Endothelial cell of umbilical vein (primary cell): ENCODE measurements around the gene ACOT11. TPM values are rescaled to one million over a fixed set of nuclear protein-coding genes. Genes with fewer than 3 reads are reported as not detected.

Source experiments
- BruUV-seq: library from RNA; stranded (reverse); fragments of 400-500 nt; replicated peaks from 2 replicates; lab custom pipeline; 2021; lab: Mats Ljungman, UMichigan
- CTCF ChIA-PET: fragments of 300-600, 350-600 bp; sonication (Branson Sonifier 250); formaldehyde crosslinking; loops from one replicate; lab custom pipeline; 2021; ENCODE audit warnings: antibody characterized with exemption, inconsistent platforms; lab: Charles Lee
- POLR2A ChIA-PET: fragments of 300-600, 350-600 bp; sonication (Branson Sonifier 250); formaldehyde crosslinking; loops from one replicate; lab custom pipeline; 2021; ENCODE audit warnings: antibody characterized with exemption, inconsistent platforms; lab: Charles Lee
- DNase-seq: peaks from one replicate; pipeline ENCODE4 v3.0.0-alpha.2; 2011; ENCODE audit warnings: low read depth, low spot score
- FAIRE-seq: peaks from 2 replicates; lab custom pipeline; 2011; peaks lifted over from hg19 to GRCh38; lab: Jason Lieb, UNC
- H2AFZ ChIP-seq: 2 replicates; pipeline ENCODE4 v1.6.0; 2012; ENCODE audit warnings: low read depth, low read length, control low read depth, inconsistent platforms
- H3K27ac ChIP-seq: 2 replicates; pipeline ENCODE4 v1.5.1; 2011; ENCODE audit warnings: low read depth, mild to moderate bottlenecking, control low read depth, low read length, moderate library complexity; ENCODE audit not compliant: insufficient read depth
- H3K27me3 ChIP-seq, 2 experiments: 2 replicates each; pipeline versions ENCODE4 v1.6.0 to v1.6.1; 2011; ENCODE audit warnings: low read length in 2 of 2, mixed read lengths in 1 of 2; ENCODE audit not compliant: control insufficient read depth in 2 of 2, insufficient read depth in 2 of 2
- H3K36me3 ChIP-seq, 2 experiments: 2 replicates in 1 of 2; 3 replicates in 1 of 2; pipeline ENCODE4 v1.5.1; 2011; ENCODE audit warnings: low read length in 2 of 2, mild to moderate bottlenecking in 1 of 2, moderate library complexity in 1 of 2; ENCODE audit not compliant: control insufficient read depth in 2 of 2, insufficient read depth in 2 of 2; ENCODE audit errors: extremely low read depth in 1 of 2
- H3K4me1 ChIP-seq: 3 replicates; pipeline ENCODE4 v1.5.1; 2011; ENCODE audit warnings: mild to moderate bottlenecking, low read length; ENCODE audit not compliant: control insufficient read depth, insufficient read depth; ENCODE audit errors: extremely low read depth
- H3K4me2 ChIP-seq: 2 replicates; pipeline ENCODE4 v1.6.1; 2011; ENCODE audit warnings: low read length, control low read depth, mixed read lengths; ENCODE audit not compliant: insufficient read depth
- H3K4me3 ChIP-seq, 3 experiments: fragments of 200-600 bp in 1 of 3; sonication (generic), shearing (Covaris generic) in 1 of 3; replicated peaks in 1 of 3; 2 replicates each; pipeline ENCODE4 v1.5.1; 2011 to 2016; ENCODE audit warnings: control low read depth in 3 of 3, low read length in 3 of 3, mild to moderate bottlenecking in 2 of 3, inconsistent platforms in 1 of 3, low read depth in 1 of 3, moderate library complexity in 1 of 3; ENCODE audit not compliant: insufficient read depth in 1 of 3
- H3K79me2 ChIP-seq: 2 replicates; pipeline ENCODE4 v1.6.0; 2012; ENCODE audit warnings: low read length, inconsistent platforms; ENCODE audit not compliant: control insufficient read depth, insufficient read depth
- H3K9ac ChIP-seq: replicated peaks from 2 replicates; pipeline ENCODE3; 2011; ENCODE audit warnings: low read length, control low read depth; ENCODE audit not compliant: insufficient read depth; ENCODE audit errors: extremely low read depth
- H3K9me1 ChIP-seq: replicated peaks from 3 replicates; pipeline ENCODE4 v1.6.0; 2011; ENCODE audit warnings: mild to moderate bottlenecking, low read length; ENCODE audit not compliant: control insufficient read depth, insufficient read depth; ENCODE audit errors: extremely low read depth
- H3K9me3 ChIP-seq: replicated peaks from 2 replicates; pipeline ENCODE4 v1.5.1; 2012; ENCODE audit warnings: low read length, inconsistent platforms; ENCODE audit not compliant: control insufficient read depth, insufficient read depth
- H4K20me1 ChIP-seq: replicated peaks from 2 replicates; pipeline ENCODE3; 2011; ENCODE audit warnings: mild to moderate bottlenecking, low read length; ENCODE audit not compliant: control insufficient read depth, insufficient read depth; ENCODE audit errors: extremely low read depth
- EZH2 ChIP-seq: IDR thresholded peaks from 2 replicates; pipeline ENCODE4 v1.6.1; 2012; ENCODE audit warnings: borderline replicate concordance, low read depth, mild to moderate bottlenecking, moderate library complexity, low read length, inconsistent platforms; ENCODE audit not compliant: severe bottlenecking
- FOS ChIP-seq: IDR thresholded peaks from 2 replicates; pipeline ENCODE4 v1.6.1; 2011; ENCODE audit warnings: mild to moderate bottlenecking, low read length, moderate library complexity, borderline replicate concordance; ENCODE audit not compliant: insufficient read depth
- GATA2 ChIP-seq: IDR thresholded peaks from 2 replicates; pipeline ENCODE4 v1.7.0; 2011; ENCODE audit warnings: low read depth, mild to moderate bottlenecking, moderate library complexity, mixed read lengths, low read length; ENCODE audit not compliant: insufficient read length, insufficient read depth
- JUN ChIP-seq: IDR thresholded peaks from 2 replicates; pipeline ENCODE4 v1.6.1; 2011; ENCODE audit warnings: borderline replicate concordance, low read depth; ENCODE audit not compliant: insufficient read length, insufficient read depth
- MYC ChIP-seq: IDR thresholded peaks from one replicate; pipeline ENCODE4 v1.6.1; 2011; ENCODE audit warnings: mild to moderate bottlenecking, low read depth, low read length
- POLR2AphosphoS5 ChIP-seq: IDR thresholded peaks from 2 replicates; pipeline ENCODE4 v1.6.1; 2012; ENCODE audit warnings: low read depth, mild to moderate bottlenecking, control low read depth, low read length, moderate library complexity; ENCODE audit not compliant: insufficient read depth
- dilution Hi-C: fragments of 300-500 bp; cut with MboI; formaldehyde crosslinking; loops from one replicate; pipeline ENCODE4 v1.15.0; 2019; ENCODE audit warnings: low sequenced_read_pairs; ENCODE audit not compliant: extremely low pct_ligation_motif_present
- intact Hi-C: fragments of 100-400 bp; cut with micrococcal nuclease; formaldehyde crosslinking; loops from one replicate; pipeline ENCODE4 v1.10.0; 2022
- polyA plus RNA-seq, 4 experiments: library from polyadenylated mRNA; depleted of rRNA in 3 of 4; stranded (reverse) in 3 of 4; unstranded in 1 of 4; fragments of >200 nt; gene quantifications; 2 replicates each; pipeline versions ENCODE4 v1.2.1 to v1.2.3, GENCODE V29; 2011 to 2012; ENCODE audit warnings: missing spikeins in 1 of 4
- total RNA-seq: library from RNA; stranded (reverse); gene quantifications from 2 replicates; pipeline ENCODE4 v1.2.3, GENCODE V29; 2021
- TF ChIP-seq, protein P1 (sequence below), 2 donors: IDR thresholded peaks; 1 replicate in 1 of 2; 2 replicates in 1 of 2; pipeline ENCODE4 v1.5.1; 2011; ENCODE audit warnings: low read length in 2 of 2, mild to moderate bottlenecking in 2 of 2, moderate library complexity in 2 of 2, control low read depth in 1 of 2, inconsistent platforms in 1 of 2, low read depth in 1 of 2; ENCODE audit not compliant: insufficient read depth in 1 of 2; ENCODE audit errors: extremely low read depth in 1 of 2
- TF ChIP-seq, protein P2 (sequence below): IDR thresholded peaks from 2 replicates; pipeline ENCODE4 v1.6.1; 2011; ENCODE audit not compliant: insufficient read depth, insufficient read length

Gene ACOT11
- total and polyA plus RNA-seq, 2 donors (not counting 3 experiments of a cell fraction or from before 2014, with no cell fraction given) = 4.5 to 5.4 TPM

DNA sequence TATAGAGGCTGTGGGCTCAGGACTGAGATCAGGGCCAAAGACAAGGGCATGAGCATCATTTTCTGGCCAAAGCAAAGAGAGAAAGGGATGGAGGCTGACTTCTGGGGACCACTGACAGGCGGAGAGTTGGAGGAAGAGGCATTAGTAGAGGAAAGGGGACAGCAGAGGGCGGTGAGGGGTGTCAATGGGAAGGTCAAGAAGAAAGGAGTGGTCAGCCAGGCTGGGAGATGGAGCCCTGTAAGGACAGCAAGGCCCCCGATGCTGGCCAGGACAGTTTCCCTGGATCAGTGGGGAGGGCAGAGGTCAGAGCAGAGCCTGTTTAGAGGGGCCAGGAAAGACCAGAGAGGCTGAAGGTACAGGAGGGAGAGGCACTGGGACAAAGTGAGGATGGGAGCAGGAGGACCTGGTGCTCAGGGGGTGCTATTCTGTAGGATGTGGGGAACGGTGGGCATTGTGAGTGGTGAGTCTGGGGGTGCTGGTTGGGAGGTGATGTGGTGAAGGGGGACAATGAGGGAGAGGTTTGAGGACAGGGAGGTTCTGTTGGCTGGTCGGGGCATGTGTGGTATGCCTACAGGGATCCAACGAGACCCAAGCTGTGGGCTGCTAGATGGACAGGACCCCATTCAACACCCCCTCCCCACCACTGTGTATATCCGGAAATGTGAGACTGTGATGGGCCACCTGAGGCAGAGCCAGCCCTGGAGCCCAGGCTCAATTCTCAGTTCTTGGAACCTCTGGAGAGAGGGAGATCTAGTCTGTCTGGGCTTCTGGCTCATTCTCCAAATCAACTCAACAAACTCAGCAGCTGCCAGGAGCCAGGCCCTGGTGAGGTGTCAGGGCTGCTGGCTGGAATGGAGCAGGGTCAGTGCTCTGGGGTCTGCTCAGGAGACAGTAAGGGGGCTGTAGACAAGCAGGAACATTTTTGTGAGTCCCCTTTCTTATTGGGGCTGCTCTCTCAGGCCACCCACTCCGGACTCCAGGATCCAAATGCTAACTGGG, 76.7 kb downstream of the ACOT11 start:
- H3K27ac ChIP-seq = no peak overlapping the region
- ChIA-PET POLR2A (no interaction called here), CTCF (no interaction called here)
- DNase-seq = no peak
- no peak for FAIRE-seq
- intact Hi-C loops = no loop called here
- TF ChIP-seq EZH2 (no peak), GATA2 (no peak), FOS (no peak), POLR2AphosphoS5 (no peak), JUN (no peak), MYC (no peak)
- TF ChIP-seq, protein P1, sequence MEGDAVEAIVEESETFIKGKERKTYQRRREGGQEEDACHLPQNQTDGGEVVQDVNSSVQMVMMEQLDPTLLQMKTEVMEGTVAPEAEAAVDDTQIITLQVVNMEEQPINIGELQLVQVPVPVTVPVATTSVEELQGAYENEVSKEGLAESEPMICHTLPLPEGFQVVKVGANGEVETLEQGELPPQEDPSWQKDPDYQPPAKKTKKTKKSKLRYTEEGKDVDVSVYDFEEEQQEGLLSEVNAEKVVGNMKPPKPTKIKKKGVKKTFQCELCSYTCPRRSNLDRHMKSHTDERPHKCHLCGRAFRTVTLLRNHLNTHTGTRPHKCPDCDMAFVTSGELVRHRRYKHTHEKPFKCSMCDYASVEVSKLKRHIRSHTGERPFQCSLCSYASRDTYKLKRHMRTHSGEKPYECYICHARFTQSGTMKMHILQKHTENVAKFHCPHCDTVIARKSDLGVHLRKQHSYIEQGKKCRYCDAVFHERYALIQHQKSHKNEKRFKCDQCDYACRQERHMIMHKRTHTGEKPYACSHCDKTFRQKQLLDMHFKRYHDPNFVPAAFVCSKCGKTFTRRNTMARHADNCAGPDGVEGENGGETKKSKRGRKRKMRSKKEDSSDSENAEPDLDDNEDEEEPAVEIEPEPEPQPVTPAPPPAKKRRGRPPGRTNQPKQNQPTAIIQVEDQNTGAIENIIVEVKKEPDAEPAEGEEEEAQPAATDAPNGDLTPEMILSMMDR (IDR thresholded peaks at IDR 0.05; ENCODE audit: extremely low read depth in 1 of 2, insufficient read depth in 1 of 2, low read depth in 1 of 2, low read length in 2 of 2) = no peak
- TF ChIP-seq, protein P2, sequence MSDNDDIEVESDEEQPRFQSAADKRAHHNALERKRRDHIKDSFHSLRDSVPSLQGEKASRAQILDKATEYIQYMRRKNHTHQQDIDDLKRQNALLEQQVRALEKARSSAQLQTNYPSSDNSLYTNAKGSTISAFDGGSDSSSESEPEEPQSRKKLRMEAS = no peak
- H2AFZ ChIP-seq = no peak overlapping the region
- no TSS peak for BruUV-seq
- no peak overlapping the region for H3K4me2 ChIP-seq
- no peaks in the 10 kb centered on the region for H4K20me1 ChIP-seq
- peaks cover 0 to 2% of the 10 kb centered on the region in 2 experiments for H3K27me3 ChIP-seq
- no peaks in the 10 kb centered on the region for H3K4me1 ChIP-seq
- no peaks in the 10 kb centered on the region for H3K36me3 ChIP-seq
- H3K9me1 ChIP-seq = no peaks in the 10 kb centered on the region
- no peak overlapping the region for H3K4me3 ChIP-seq
- H3K9ac ChIP-seq = no peak overlapping the region
- dilution Hi-C loops = no loop called here
- no peaks in the 10 kb centered on the region for H3K9me3 ChIP-seq
- no peaks in the 10 kb centered on the region for H3K79me2 ChIP-seq
